Sigmoid colon (tissue), 7 donors: ENCODE data around the gene FXYD7. TPM values are rescaled to one million over a fixed set of nuclear protein-coding genes. Genes with fewer than 3 reads are reported as not detected.
A peak's percentile ranks its signal among the peaks of the same experiment; 100 is the strongest.
"Not testable (repeated sequence)": the region's sequence is repeated elsewhere in the genome, so short reads cannot be mapped to it uniquely, and the experiment has no call there.

Source experiments
- DNase-seq: peaks from one replicate; pipeline ENCODE4 v3.0.0-alpha.2; 2019
- H3K27ac ChIP-seq, 4 donors: fragments of 200-600 bp; sonication (generic); one replicate each; pipeline ENCODE4 v1.5.1; 2016 to 2019; ENCODE audit warnings: mild to moderate bottlenecking in 1 of 4
- H3K27me3 ChIP-seq, 3 donors: fragments of 200-600 bp; sonication (generic); one replicate each; pipeline ENCODE4 v1.5.1; 2019; ENCODE audit warnings: mild to moderate bottlenecking in 1 of 3
- H3K36me3 ChIP-seq, 4 donors: fragments of 200-600 bp; sonication (generic); one replicate each; pipeline ENCODE4 v1.5.1; 2016 to 2019
- H3K4me1 ChIP-seq, 4 donors: fragments of 200-600 bp; sonication (generic); one replicate each; pipeline ENCODE4 v1.5.1; 2017 to 2019
- H3K4me3 ChIP-seq, 4 donors: fragments of 200-600 bp; sonication (generic); one replicate each; pipeline ENCODE4 v1.5.1; 2017 to 2019; ENCODE audit warnings: mild to moderate bottlenecking in 2 of 4, moderate library complexity in 1 of 4
- H3K9me3 ChIP-seq, 4 donors: fragments of 200-600 bp in 3 of 4; sonication (generic) in 3 of 4; one replicate each; pipeline versions ENCODE4 v1.5.1 to v1.6.1; 2013 to 2019
- CTCF ChIP-seq, 4 experiments: fragments of 450-650 bp in 3 of 4; fragments of 200-600 bp in 1 of 4; IDR thresholded peaks; one replicate each; pipeline ENCODE4 v1.5.1; 2016 to 2019; ENCODE audit warnings: antibody characterized with exemption in 4 of 4, mild to moderate bottlenecking in 3 of 4, moderate library complexity in 2 of 4
- EP300 ChIP-seq, 4 donors: sonication (generic); formaldehyde crosslinking; IDR thresholded peaks; one replicate each; pipeline ENCODE4 v1.6.1; 2017; ENCODE audit warnings: antibody characterized with exemption in 4 of 4
- POLR2A ChIP-seq, 2 donors: fragments of 450-650 bp; IDR thresholded peaks; one replicate each; pipeline ENCODE4 v1.6.1; 2016; ENCODE audit warnings: antibody characterized with exemption in 2 of 2, mild to moderate bottlenecking in 2 of 2, moderate library complexity in 2 of 2
- POLR2AphosphoS5 ChIP-seq, 4 donors: sonication (generic); formaldehyde crosslinking; IDR thresholded peaks; one replicate each; pipeline ENCODE4 v1.6.1; 2017; ENCODE audit warnings: antibody characterized with exemption in 4 of 4
- WGBS, 2 donors: extraction: QIAGEN DNeasy Blood & Tissue Kit; methylation state at CpG; one replicate each; pipeline ENCODE4 v1.1.7; 2013; 5-methylcytosine and 5-hydroxymethylcytosine counted together
- intact Hi-C: fragments of 100-400 bp; cut with DNase I; formaldehyde crosslinking; loops from one replicate; pipeline ENCODE4 v1.15.1; 2023
- polyA plus RNA-seq, 3 donors: library from polyadenylated mRNA; stranded (reverse); fragments of 200-250 nt; gene quantifications; one replicate each; pipeline ENCODE4 v1.2.3, GENCODE V29; 2013
- total RNA-seq, 4 donors: library from RNA; depleted of rRNA; stranded (reverse); fragments of >200 nt; gene quantifications; one replicate each; pipeline ENCODE4 v1.1.0, GENCODE V29; 2016
- donor health status: healthy with polysubstance abuse.
- donor health status: Bipolar disorder and iron deficiency.
- donor health status: healthy.

Gene FXYD7
- total and polyA plus RNA-seq, 7 donors: 1.7 to 3.3 TPM; not detected in 5

GRCh38 chr19:35149463-35149862 lies 6.4 kb downstream of the FXYD7 start:
- TF ChIP-seq POLR2A (IDR thresholded peaks at IDR 0.05) (no peak), EP300 (IDR thresholded peaks at IDR 0.05) (no peak), POLR2AphosphoS5 (IDR thresholded peaks at IDR 0.05) (no peak), CTCF (IDR thresholded peaks at IDR 0.05) (no peak)
- no peak for DNase-seq
- no peaks in the 10 kb centered on the region for H3K9me3 ChIP-seq
- peaks cover 6 to 60% (median 21%) of the 10 kb centered on the region in 3 donors for H3K27me3 ChIP-seq
- no peak overlapping the region for H3K27ac ChIP-seq
- H3K36me3 ChIP-seq: no peaks in the 10 kb centered on the region
- H3K4me1 ChIP-seq: peaks cover 0 to 15% (median 11%) of the 10 kb centered on the region in 4 donors
- 71 to 91% methylated on average over 3 of the region's 3 CpGs for WGBS, 2 donors
- intact Hi-C loops: loop anchor here (10.0 kb wide), 1 partner anchor 115 kb away; the partner anchor contains the start of gene USF2
- H3K4me3 ChIP-seq: no peak overlapping the region

GRCh38 chr19:35150445-35150844 lies 7.4 kb downstream of the FXYD7 start:
- Histone ChIP-seq H3K4me1 (peaks cover 0 to 25% (median 16%) of the 10 kb centered on the region in 4 donors), H3K27me3 (peaks cover 10 to 60% (median 29%) of the 10 kb centered on the region in 3 donors), H3K9me3 (no peaks in the 10 kb centered on the region), H3K36me3 (no peaks in the 10 kb centered on the region), H3K27ac (no peak overlapping the region), H3K4me3 (no peak overlapping the region)
- 72 to 82% methylated on average over 2 of the region's 2 CpGs for WGBS, 2 donors
- no peak for TF ChIP-seq CTCF (IDR thresholded peaks at IDR 0.05)
- TF ChIP-seq POLR2A (IDR thresholded peaks at IDR 0.05): no peak
- no peak for TF ChIP-seq POLR2AphosphoS5 (IDR thresholded peaks at IDR 0.05)
- TF ChIP-seq EP300 (IDR thresholded peaks at IDR 0.05): no peak
- intact Hi-C loops: no loop called here
- no peak for DNase-seq

- TF ChIP-seq CTCF (IDR thresholded peaks at IDR 0.05) (no peak), POLR2A (IDR thresholded peaks at IDR 0.05) (no peak), POLR2AphosphoS5 (IDR thresholded peaks at IDR 0.05) (no peak), EP300 (IDR thresholded peaks at IDR 0.05) (no peak)
- 88 to 92% methylated on average over 20 of the region's 20 CpGs for WGBS, 2 donors
- peaks cover 10 to 67% (median 32%) of the 10 kb centered on the region in 3 donors for H3K27me3 ChIP-seq
- DNase-seq: no peak
- H3K27ac ChIP-seq: no peak overlapping the region
- no peak overlapping the region for H3K4me3 ChIP-seq
- no peaks in the 10 kb centered on the region for H3K9me3 ChIP-seq
- H3K36me3 ChIP-seq: no peaks in the 10 kb centered on the region
- H3K4me1 ChIP-seq: peaks cover 0 to 25% (median 16%) of the 10 kb centered on the region in 4 donors
- intact Hi-C loops: no loop called here
These were observed 8.4 kb downstream of the FXYD7 start for GRCh38 chr19:35151273-35152065.

GRCh38 chr19:35153129-35153522 lies 10.1 kb downstream of the FXYD7 start:
- H3K27ac ChIP-seq, H3K36me3 ChIP-seq, intact Hi-C loops, H3K9me3 ChIP-seq, H3K4me3 ChIP-seq, DNase-seq: not testable (repeated sequence)
- peaks cover 0 to 25% (median 16%) of the 10 kb centered on the region in 4 donors for H3K4me1 ChIP-seq
- H3K27me3 ChIP-seq: peaks cover 16 to 77% (median 37%) of the 10 kb centered on the region in 3 donors
- 42 to 69% methylated on average over 10 of the region's 10 CpGs for WGBS, 2 donors

GRCh38 chr19:35153701-35154524 lies 10.9 kb downstream of the FXYD7 start:
- DNase-seq: peak; percentile 71
- H3K27ac ChIP-seq: peak overlapping the region; percentile 42 to 77 (median 66)
- intact Hi-C loops: no loop called here
- peaks cover 0 to 6% (median 0%) of the 10 kb centered on the region in 4 donors for H3K36me3 ChIP-seq
- H3K4me3 ChIP-seq: peak overlapping the region; percentile 33 to 56 (median 48)
- 1 to 3% methylated on average over 36 of the region's 36 CpGs for WGBS, 2 donors
- H3K4me1 ChIP-seq: peaks cover 0 to 25% (median 16%) of the 10 kb centered on the region in 4 donors
- no peaks in the 10 kb centered on the region for H3K9me3 ChIP-seq
- TF ChIP-seq CTCF (IDR thresholded peaks at IDR 0.05): peak in 2 of 4 experiments; percentile 16 to 35
- no peak for TF ChIP-seq EP300 (IDR thresholded peaks at IDR 0.05)
- peaks cover 16 to 73% (median 37%) of the 10 kb centered on the region in 3 donors for H3K27me3 ChIP-seq
